Activated T-helper 1 cell treated with anti-CD3 and anti-CD28 coated beads, Interleukin-12 subunit alpha, Interleukin-12 subunit beta, Interleukin-2, Interleukin-4 antibody, amounts not matched to agents 30 ng/mL and 10 ng/mL and 1 ng/mL, durations not matched to agents 14 hours and 24 hours and 36 hours (primary cell): ENCODE data around the gene REXO4. TPM values are rescaled to one million over a fixed set of nuclear protein-coding genes. Genes with fewer than 3 reads are reported as not detected.
A peak's percentile ranks its signal among the peaks of the same experiment; 100 is the strongest.

Source experiments
- DNase-seq: peaks from one replicate; pipeline ENCODE4 v3.0.0; 2021; ENCODE audit warnings: low spot score
- H3K27ac Mint-ChIP-seq: one replicate; pipeline ENCODE4 v1.8.0; 2021; ENCODE audit warnings: mild to moderate bottlenecking, mixed read lengths
- H3K27me3 Mint-ChIP-seq: one replicate; pipeline ENCODE4 v1.8.0; 2022; ENCODE audit warnings: mild to moderate bottlenecking, moderate library complexity, mixed read lengths; ENCODE audit not compliant: insufficient read depth
- H3K36me3 Mint-ChIP-seq: one replicate; pipeline ENCODE4 v1.8.0; 2021; ENCODE audit warnings: low read depth, mixed read lengths
- H3K4me1 Mint-ChIP-seq: one replicate; pipeline ENCODE4 v1.8.0; 2021; ENCODE audit warnings: low read depth, mixed read lengths
- H3K4me3 Mint-ChIP-seq: one replicate; pipeline ENCODE4 v1.8.0; 2021; ENCODE audit warnings: mild to moderate bottlenecking, moderate library complexity, mixed read lengths
- H3K9me3 Mint-ChIP-seq: one replicate; pipeline ENCODE4 v1.8.0; 2021; ENCODE audit warnings: mixed read lengths
- intact Hi-C: fragments of 100-400 bp; cut with micrococcal nuclease; formaldehyde crosslinking; loops from one replicate; pipeline ENCODE4 v1.15.1; 2024
- total RNA-seq: library from RNA; stranded (reverse); gene quantifications from 2 replicates; pipeline ENCODE4 v1.2.3, GENCODE V29; 2022

The REXO4 gene
- total RNA-seq, 1 donor from 2014 or later = 42.5 TPM

- Mint-ChIP-seq H3K27ac (no peak overlapping the region), H3K27me3 (peaks cover 20% of the 10 kb centered on the region), H3K9me3 (no peaks in the 10 kb centered on the region), H3K4me3 (no peak overlapping the region), H3K4me1 (peaks cover 16% of the 10 kb centered on the region), H3K36me3 (no peaks in the 10 kb centered on the region)
- intact Hi-C loops = no loop called here
- no peak for DNase-seq
These were observed 6.4 kb upstream of the REXO4 start for GRCh38 chr9:133424187-133424586.

- H3K9me3 Mint-ChIP-seq = no peaks in the 10 kb centered on the region
- H3K27me3 Mint-ChIP-seq = peaks cover 18% of the 10 kb centered on the region
- no peak overlapping the region for H3K27ac Mint-ChIP-seq
- no peaks in the 10 kb centered on the region for H3K36me3 Mint-ChIP-seq
- DNase-seq = no peak
- intact Hi-C loops = no loop called here
- H3K4me3 Mint-ChIP-seq = no peak overlapping the region
- peaks cover 26% of the 10 kb centered on the region for H3K4me1 Mint-ChIP-seq
These were observed 5.4 kb upstream of the REXO4 start for GRCh38 chr9:133423216-133423615.

- intact Hi-C loops = no loop called here
- H3K36me3 Mint-ChIP-seq = no peaks in the 10 kb centered on the region
- peak; percentile 26 for DNase-seq
- H3K27me3 Mint-ChIP-seq = peaks cover 6% of the 10 kb centered on the region
- H3K4me3 Mint-ChIP-seq = peak within 1 kb of the TSS; percentile 25
- H3K4me1 Mint-ChIP-seq = peaks cover 27% of the 10 kb centered on the region
- peak within 1 kb of the TSS; percentile 49 for H3K27ac Mint-ChIP-seq
- H3K9me3 Mint-ChIP-seq = no peaks in the 10 kb centered on the region
These were observed 4.1 kb upstream of the REXO4 start, which contains the start of gene ADAMTS13 for GRCh38 chr9:133421615-133422542. Gene ADAMTS13, plus strand, starts transcription at chr9:133422367. Its CDS starts 77 bp downstream, at chr9:133422444.

GRCh38 chr9:133420392-133420827 lies 2.6 kb upstream of the REXO4 start:
- Mint-ChIP-seq H3K4me3 (peak overlapping the region; percentile 48), H3K27me3 (no peaks in the 10 kb centered on the region), H3K36me3 (peaks cover 3% of the 10 kb centered on the region), H3K9me3 (no peaks in the 10 kb centered on the region), H3K4me1 (peaks cover 40% of the 10 kb centered on the region), H3K27ac (peak overlapping the region; percentile 65)
- intact Hi-C loops = no loop called here
- no peak for DNase-seq

- no peak for DNase-seq
- Mint-ChIP-seq H3K4me3 (peak overlapping the region; percentile 93), H3K9me3 (no peaks in the 10 kb centered on the region), H3K36me3 (peaks cover 10% of the 10 kb centered on the region), H3K4me1 (peaks cover 53% of the 10 kb centered on the region), H3K27ac (peak overlapping the region; percentile 86), H3K27me3 (no peaks in the 10 kb centered on the region)
- intact Hi-C loops = loop anchor here (2.0 to 5.0 kb wide), 3 partner anchors 573 to 746 kb away; partner anchors contain the start of genes BRD3OS, RNU6ATAC and VAV2
These were observed 1.2 kb upstream of the REXO4 start for GRCh38 chr9:133419005-133419404.

- Mint-ChIP-seq H3K36me3 (peaks cover 21% of the 10 kb centered on the region), H3K4me3 (peak overlapping the region; percentile 93), H3K9me3 (no peaks in the 10 kb centered on the region), H3K4me1 (peaks cover 44% of the 10 kb centered on the region), H3K27ac (no peak overlapping the region), H3K27me3 (no peaks in the 10 kb centered on the region)
- DNase-seq = no peak
- intact Hi-C loops = loop anchor here (5.0 kb wide), 2 partner anchors 577 to 612 kb away; partner anchors contain the start of genes BRD3OS and VAV2
These were observed 2.6 kb downstream of the REXO4 start for GRCh38 chr9:133415170-133415569.

- intact Hi-C loops = loop anchor here (5.0 kb wide), 1 partner anchor 319 kb away; no protein-coding TSS in a partner anchor
- Mint-ChIP-seq H3K27me3 (no peaks in the 10 kb centered on the region), H3K4me3 (no peak overlapping the region), H3K27ac (no peak overlapping the region), H3K36me3 (peaks cover 37% of the 10 kb centered on the region), H3K9me3 (no peaks in the 10 kb centered on the region), H3K4me1 (peaks cover 9% of the 10 kb centered on the region)
- no peak for DNase-seq
These were observed 9.8 kb downstream of the REXO4 start for GRCh38 chr9:133408042-133408441.

GRCh38 chr9:133406480-133407307 lies 11.1 kb downstream of the REXO4 start:
- Mint-ChIP-seq H3K27me3 (no peaks in the 10 kb centered on the region), H3K27ac (peak overlapping the region; percentile 82), H3K4me3 (no peak overlapping the region), H3K36me3 (peaks cover 32% of the 10 kb centered on the region), H3K4me1 (peaks cover 9% of the 10 kb centered on the region), H3K9me3 (no peaks in the 10 kb centered on the region)
- peak; percentile 67 for DNase-seq
- intact Hi-C loops = loop anchor here (1.0 to 5.0 kb wide), 6 partner anchors 11 to 321 kb away; partner anchors contain the start of genes CACFD1, SLC2A6, STKLD1 and SURF4

- peaks cover 32% of the 10 kb centered on the region for H3K36me3 Mint-ChIP-seq
- peaks cover 9% of the 10 kb centered on the region for H3K4me1 Mint-ChIP-seq
- intact Hi-C loops = loop anchor here (1.0 to 5.0 kb wide), 4 partner anchors 29 to 322 kb away; partner anchors contain the start of genes CACFD1, SLC2A6, STKLD1 and SURF4
- H3K27ac Mint-ChIP-seq = no peak overlapping the region
- H3K27me3 Mint-ChIP-seq = no peaks in the 10 kb centered on the region
- DNase-seq = no peak
- H3K4me3 Mint-ChIP-seq = no peak overlapping the region
- H3K9me3 Mint-ChIP-seq = no peaks in the 10 kb centered on the region
These were observed 12.0 kb downstream of the REXO4 start for GRCh38 chr9:133405508-133406438.

- peak overlapping the region; percentile 8 for H3K27ac Mint-ChIP-seq
- H3K27me3 Mint-ChIP-seq = no peaks in the 10 kb centered on the region
- H3K9me3 Mint-ChIP-seq = no peaks in the 10 kb centered on the region
- no peak for DNase-seq
- peaks cover 30% of the 10 kb centered on the region for H3K36me3 Mint-ChIP-seq
- intact Hi-C loops = loop anchor here (5.0 kb wide), 1 partner anchor 323 kb away; no protein-coding TSS in a partner anchor
- H3K4me1 Mint-ChIP-seq = peaks cover 9% of the 10 kb centered on the region
- H3K4me3 Mint-ChIP-seq = no peak overlapping the region
These were observed 13.3 kb downstream of the REXO4 start for GRCh38 chr9:133404454-133405002.

GRCh38 chr9:133403766-133404453 lies 13.9 kb downstream of the REXO4 start:
- Mint-ChIP-seq H3K4me1 (peaks cover 9% of the 10 kb centered on the region), H3K9me3 (no peaks in the 10 kb centered on the region), H3K27me3 (no peaks in the 10 kb centered on the region), H3K36me3 (peaks cover 25% of the 10 kb centered on the region), H3K27ac (peak overlapping the region; percentile 8), H3K4me3 (no peak overlapping the region)
- intact Hi-C loops = no loop called here
- peak; percentile 19 for DNase-seq
